ACC112 (cell line): ENCODE measurements around the gene TNFRSF18.

Experiments
- H2AFZ ChIP-seq: fragments of 200-600 bp; sonication (generic); one replicate; pipeline ENCODE4 v1.6.0; 2017; ENCODE audit warnings: antibody characterized with exemption, low read length; ENCODE audit not compliant: unreplicated experiment
- H3K27ac ChIP-seq: fragments of 200-600 bp; sonication (generic); 2 replicates; pipeline ENCODE4 v1.5.1; 2014; ENCODE audit warnings: low read depth, mild to moderate bottlenecking, antibody characterized with exemption, low read length, moderate library complexity
- H3K27me3 ChIP-seq: fragments of 200-600 bp; sonication (generic); 2 replicates; pipeline ENCODE4 v1.6.1; 2014; ENCODE audit warnings: mild to moderate bottlenecking, antibody characterized with exemption, low read length, moderate library complexity, mixed read lengths; ENCODE audit not compliant: insufficient read depth
- H3K36me3 ChIP-seq: fragments of 200-600 bp; sonication (generic); 2 replicates; pipeline ENCODE4 v1.6.1; 2016; ENCODE audit warnings: mild to moderate bottlenecking, antibody characterized with exemption, low read length, moderate library complexity, mixed read lengths; ENCODE audit not compliant: insufficient read depth
- H3K4me1 ChIP-seq: fragments of 200-600 bp; sonication (generic); one replicate; pipeline ENCODE4 v1.6.1; 2016; ENCODE audit warnings: low read length, mixed read lengths; ENCODE audit not compliant: insufficient read depth, unreplicated experiment, control insufficient read depth
- H3K4me3 ChIP-seq: fragments of 200-600 bp; sonication (generic); 2 replicates; pipeline ENCODE4 v1.5.1; 2014; ENCODE audit warnings: mild to moderate bottlenecking, low read depth, low read length
- H3K79me2 ChIP-seq: fragments of 200-600 bp; sonication (generic); one replicate; pipeline ENCODE4 v1.6.0; 2016; ENCODE audit warnings: low read length; ENCODE audit not compliant: control insufficient read depth, unreplicated experiment, insufficient read depth

TNFRSF18 gene

DNA sequence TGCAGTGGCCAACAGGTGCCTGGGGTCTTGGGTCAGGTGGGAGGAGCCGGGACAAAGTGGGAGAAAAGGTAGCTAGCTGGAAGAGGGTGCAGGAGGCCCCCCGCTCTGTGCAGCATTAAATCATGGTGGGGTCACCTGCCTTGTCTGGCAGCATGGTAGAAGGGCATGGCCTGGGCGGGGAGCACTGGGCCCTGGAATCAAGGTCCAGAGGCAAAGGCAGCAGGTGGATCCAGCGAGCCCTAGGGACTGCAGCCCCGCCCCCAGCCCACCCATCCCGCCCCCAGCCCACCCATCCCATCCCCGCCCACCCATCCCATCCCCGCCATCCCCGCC lies 49.4 kb downstream of the TNFRSF18 start:
- peaks cover 3% of the 10 kb centered on the region; the same call in 1 of the 2 replicates for H3K27me3 ChIP-seq
- H2AFZ ChIP-seq: no peak overlapping the region
- H3K79me2 ChIP-seq: no peaks in the 10 kb centered on the region
- no peak overlapping the region for H3K4me3 ChIP-seq
- H3K36me3 ChIP-seq: no peaks in the 10 kb centered on the region
- H3K4me1 ChIP-seq: peaks cover 12% of the 10 kb centered on the region
- H3K27ac ChIP-seq: no peak overlapping the region

DNA sequence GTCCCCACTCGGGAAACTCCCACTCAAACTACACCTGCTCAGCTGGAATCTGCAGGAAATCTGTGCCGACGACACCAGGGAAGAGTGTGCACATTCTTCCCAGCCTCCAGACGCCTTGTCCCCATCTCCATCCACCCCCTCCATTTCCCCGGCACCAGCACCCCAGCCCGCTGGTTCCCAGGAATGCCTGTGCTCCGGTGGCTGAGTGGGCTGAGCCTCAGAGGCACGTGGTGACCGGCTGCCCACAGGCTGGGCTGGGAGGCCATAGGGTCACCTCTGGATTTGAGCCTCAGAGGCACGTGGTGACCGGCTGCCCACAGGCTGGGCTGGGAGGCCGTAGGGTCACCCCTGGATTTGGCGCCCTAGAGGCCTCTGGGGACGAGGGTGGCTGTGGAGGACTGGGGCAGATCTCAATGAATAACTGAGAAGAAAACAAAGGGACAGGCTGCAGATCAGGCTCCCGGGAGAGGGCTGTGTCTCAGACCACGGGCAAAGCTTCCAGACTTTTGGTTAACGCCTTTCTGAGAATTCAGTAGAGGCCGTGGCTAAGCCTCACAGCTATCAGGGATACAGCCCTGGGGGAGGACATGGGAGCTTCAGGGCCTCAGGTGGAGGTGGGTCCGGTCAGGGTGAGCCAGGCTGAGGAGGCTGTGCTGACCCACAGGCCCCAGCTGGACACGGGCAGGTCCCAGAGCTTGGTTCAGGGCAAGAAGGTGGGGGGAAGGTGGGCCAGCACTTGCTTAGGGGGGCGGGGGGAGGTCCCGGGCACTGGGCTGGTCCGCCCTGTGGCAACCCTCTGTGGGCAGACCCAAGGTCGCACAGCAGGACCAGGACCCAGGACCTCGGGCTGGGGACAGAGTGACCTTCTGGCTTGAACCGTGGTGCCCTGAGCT lies 50.0 kb downstream of the TNFRSF18 start:
- Histone ChIP-seq H2AFZ (no peak overlapping the region), H3K27ac (no peak overlapping the region), H3K36me3 (no peaks in the 10 kb centered on the region), H3K27me3 (no peaks in the 10 kb centered on the region), H3K79me2 (no peaks in the 10 kb centered on the region), H3K4me1 (peaks cover 12% of the 10 kb centered on the region), H3K4me3 (no peak overlapping the region)

DNA sequence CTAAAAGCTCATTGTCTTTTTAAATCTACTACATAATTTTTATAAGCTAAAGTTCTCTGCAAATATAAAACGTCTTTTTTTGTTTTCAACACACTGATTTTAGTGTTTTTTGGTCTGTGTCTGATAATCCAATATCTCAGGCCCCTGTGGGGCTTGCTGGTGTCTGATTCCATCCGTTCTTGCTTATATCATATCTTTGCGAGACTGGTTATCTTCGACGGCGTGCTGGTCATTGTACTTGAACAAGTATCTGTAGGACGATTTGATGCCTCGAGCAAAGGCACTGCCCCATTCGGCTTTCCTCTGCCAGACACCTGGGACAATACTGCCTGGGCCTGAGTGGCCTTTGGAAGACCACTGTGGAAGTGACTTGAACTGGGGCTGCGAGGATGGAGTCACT lies 51.1 kb downstream of the TNFRSF18 start:
- no peaks in the 10 kb centered on the region for H3K79me2 ChIP-seq
- no peak overlapping the region for H2AFZ ChIP-seq
- H3K27ac ChIP-seq: no peak overlapping the region
- no peak overlapping the region for H3K4me3 ChIP-seq
- H3K27me3 ChIP-seq: no peaks in the 10 kb centered on the region
- peaks cover 12% of the 10 kb centered on the region for H3K4me1 ChIP-seq
- no peaks in the 10 kb centered on the region for H3K36me3 ChIP-seq

DNA sequence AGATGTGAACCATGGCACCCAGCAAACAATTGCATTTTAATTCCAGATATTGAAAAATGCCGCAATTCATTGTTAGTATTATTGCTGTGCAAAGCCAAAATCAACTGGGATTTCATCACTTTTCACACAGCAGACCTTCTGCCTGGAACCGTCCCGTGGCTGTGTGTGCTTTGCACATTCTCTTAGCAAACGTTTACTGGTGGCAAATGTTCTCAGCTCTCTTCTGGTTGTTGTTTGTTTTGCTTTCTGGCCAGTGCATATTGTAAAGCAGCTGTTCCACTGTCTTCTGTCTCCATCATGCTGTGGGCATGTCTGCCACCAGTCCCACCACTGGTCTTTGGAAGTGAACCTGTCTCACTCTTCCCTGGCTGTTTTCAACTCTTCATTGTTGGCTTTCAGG lies 52.5 kb downstream of the TNFRSF18 start:
- Histone ChIP-seq H3K4me1 (peaks cover 12% of the 10 kb centered on the region), H3K27ac (no peak overlapping the region), H3K27me3 (no peaks in the 10 kb centered on the region), H3K79me2 (no peaks in the 10 kb centered on the region), H2AFZ (no peak overlapping the region), H3K36me3 (no peaks in the 10 kb centered on the region), H3K4me3 (no peak overlapping the region)
